ENCODE results near the gene SMIM13.
A peak's percentile ranks its signal among the peaks of the same experiment; 100 is the strongest.

Gene SMIM13

DNA sequence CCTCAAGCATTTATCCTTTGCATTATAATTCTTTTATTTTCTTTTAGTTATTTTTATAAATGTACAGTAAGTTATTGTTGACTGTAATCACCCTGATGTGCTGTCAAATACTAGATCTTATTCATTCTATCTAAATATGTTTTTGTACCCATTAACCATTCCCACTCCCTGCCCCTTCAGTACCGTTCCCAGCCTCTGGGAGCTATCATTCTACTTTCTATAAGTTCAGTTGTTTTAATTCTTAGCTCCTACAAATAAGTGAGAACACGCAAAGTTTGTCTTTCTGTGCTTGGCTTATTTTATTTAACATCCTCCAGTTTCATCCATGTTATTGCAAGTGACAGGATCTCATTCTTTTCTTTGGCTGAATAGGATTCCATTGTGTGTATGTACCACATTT is 30.3 kb downstream of the SMIM13 start:
- no peak for DNase-seq

DNA sequence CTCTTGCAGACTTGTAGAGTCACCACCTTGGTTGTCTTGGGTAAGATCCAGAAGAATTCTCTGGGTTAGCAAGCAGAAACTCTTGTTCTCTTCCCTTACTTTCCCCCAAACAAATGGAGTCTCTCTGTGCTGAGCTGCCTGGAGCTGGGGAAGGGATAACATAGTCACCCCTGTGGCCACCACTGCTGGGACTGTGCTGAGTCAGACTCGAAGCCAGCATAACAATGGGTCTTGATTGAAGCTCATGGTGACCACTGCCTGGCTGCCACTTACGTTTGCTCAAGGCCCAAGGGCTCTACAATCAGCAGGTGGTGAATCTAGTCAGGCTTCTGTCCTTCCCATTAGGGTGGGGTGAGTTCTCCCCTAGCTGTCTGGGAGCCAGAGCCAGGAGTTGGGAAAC is 33.2 kb downstream of the SMIM13 start:
- peak; percentile 30 for DNase-seq

DNA sequence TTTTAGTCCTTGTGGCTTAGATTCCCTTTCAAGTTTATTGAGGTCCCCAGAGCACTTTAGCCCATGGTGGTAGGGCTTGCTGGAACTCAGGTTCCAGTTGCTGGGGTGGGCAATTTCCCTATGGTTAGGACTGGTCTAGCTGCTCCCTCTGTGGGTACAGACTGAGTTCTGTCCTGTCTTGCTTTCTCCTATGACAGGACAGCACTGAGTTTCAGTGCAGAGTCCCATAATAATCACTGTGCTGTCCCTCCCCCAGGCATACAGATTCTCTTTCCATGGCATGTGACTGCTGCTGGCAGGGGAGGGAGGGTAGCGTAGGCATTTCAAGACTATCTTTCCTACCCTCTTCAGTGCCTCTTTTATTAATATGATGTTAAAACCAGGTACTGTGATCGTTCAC is 35.0 kb downstream of the SMIM13 start:
- no peak for DNase-seq

DNA sequence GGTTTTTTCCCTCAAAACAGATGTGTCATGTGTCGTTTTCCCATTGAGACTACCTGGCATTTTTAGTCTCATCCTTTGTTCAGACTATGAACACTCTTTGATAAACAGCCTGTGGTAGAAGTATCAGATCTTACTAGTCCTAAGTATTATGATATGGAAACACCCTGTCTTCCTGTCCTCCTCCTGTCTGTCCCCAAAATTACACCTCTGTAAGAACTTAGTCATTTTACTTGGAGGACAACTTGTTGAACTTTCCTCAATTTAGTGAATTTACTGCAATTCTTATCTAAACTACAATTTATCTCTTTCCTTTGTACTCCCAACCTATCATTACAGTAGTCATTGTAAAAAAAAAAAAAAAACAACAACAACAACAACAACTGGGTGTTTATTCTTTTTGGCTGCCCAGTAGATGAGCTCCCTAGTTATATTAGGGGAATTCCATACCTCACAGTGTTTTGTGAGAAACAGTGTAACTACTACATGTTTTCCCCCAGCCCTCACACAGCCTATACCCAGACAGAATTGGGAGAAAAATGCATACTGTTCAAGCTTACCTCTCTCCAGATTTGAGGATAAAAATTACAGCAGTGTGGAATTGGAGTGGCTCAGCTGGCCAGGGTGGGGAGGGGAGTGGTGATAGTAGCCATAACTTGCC is 36.4 kb downstream of the SMIM13 start:
- no peak for DNase-seq

DNA sequence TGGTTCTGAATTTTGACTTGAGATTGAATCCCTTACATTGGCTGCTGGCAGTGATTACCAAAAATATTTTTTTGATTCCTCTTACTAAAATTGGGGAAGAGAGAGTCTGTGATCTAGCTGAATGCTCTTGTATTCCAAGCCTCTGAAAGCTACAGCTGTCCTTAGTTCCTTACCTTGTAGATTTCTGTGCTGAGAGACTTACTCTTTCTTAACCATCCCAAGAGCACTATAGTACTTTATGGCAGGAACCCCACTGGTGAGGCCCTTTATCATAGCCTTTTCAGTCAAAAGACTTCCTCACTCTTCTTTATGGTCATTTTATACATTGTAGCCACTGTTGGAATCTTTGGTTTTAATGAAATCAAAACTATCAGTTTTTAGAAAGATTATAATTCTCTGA is 37.0 kb downstream of the SMIM13 start:
- no peak for DNase-seq

DNA sequence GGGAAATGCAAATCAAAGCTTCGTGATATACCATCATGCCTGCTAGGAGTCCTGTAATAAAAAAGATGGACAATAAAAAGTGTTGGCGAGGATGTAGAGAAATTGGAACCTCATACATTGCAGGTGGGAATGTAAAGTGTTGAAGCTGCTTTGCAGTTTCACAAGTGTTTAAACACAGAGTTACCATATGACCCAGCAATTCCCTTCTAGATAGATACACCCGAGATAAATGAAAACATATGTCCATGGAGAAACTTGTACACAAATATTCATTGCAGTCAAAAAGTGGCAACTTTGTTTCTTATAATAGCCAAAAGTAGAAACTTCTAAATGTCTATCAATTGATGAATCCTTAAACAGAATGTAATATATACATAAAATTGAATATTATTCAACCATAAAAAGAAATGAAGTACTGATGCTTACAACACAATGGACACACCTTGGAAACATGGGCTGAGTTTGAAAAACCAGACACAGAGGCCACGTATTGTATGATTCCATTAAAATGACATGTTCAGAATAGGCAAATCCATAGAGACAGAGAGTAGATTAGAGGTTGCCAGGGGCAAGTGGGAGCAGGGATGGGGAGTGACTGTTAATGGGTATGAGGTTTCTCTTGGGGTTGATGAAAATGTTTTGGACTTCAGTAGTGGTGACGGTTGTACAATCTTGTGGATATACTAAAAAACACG is 38.7 kb downstream of the SMIM13 start:
- DNase-seq, result no peak

DNA sequence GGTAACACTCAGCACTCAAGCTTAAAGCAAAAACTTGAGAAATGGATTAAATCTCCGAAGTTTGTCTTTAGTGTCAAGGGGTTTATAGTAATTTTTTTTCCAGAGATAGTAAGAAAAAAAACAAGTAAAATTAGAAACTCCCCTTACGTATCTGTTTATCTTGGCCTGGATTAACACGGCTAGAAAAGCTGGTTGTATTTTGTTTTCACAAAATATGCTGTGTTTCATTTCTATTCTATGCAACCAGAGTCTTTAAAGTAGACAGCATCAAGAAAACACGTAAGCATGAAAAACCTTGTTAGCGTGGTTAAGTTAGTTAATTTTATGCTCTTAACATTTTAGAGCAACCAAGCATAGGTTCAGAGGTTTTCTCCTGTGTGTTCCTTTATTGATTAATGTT is 39.6 kb downstream of the SMIM13 start:
- DNase-seq, result no peak

DNA sequence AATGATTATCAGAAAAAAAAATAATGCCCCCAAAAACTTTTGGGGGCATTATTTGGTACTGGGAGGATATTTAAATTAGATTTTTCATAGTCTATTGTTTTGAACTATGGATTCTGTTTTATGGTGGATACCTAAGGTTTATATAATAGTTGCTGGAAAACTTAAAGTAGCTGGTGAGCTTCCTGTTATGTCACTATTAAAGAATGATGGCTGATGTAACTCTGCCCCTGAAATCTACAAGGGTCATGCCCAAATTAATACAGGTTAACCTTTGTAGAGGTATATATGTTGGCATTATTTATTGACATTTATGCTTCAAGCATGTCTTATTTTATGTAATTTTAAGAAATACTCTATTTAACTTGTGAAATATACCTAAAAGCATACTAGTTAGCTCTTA is 43.2 kb downstream of the SMIM13 start:
- no peak for DNase-seq

DNA sequence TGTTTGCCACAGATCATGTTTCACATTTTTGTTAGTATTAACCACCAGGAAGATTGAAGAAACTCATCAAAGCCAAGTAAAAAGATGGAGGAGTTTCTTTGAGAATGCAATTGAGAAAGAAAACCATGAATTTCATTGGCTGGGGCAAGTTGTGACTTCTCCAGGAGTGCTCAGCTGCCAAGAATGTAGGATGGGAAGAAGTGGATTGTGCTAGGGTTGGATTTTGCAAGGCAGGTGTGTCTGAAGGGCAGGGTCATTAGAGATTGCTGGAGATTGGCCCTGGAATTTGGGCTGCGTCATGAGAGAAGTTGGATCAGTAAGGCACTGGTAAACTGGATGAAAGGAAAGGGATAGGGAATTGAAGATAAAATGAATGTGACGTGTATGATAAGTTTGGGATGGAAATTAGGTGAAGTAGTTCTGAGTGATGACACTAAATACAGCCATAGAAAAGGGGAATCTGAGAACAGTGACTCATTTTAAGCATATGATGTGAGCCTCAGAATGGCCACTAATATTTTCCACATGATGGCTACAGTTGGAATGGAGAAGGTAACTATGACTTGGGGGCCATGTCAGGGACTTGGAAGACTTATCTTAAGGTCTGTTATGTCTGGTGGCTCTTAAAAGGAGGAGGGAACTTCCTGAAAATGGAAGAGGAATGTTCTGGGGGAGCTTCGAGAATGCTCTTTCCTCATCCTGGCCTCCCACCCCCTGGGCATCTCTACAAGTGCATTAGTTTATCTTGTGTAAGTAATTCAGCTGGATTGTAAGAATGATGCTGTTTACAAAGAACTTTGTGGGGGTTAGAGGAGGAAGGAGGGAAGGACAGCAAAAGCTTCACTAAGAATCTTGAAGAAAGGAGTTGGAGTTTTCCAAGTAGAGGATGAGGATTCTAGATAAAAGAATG is 45.7 kb downstream of the SMIM13 start:
- DNase-seq, result peak; percentile 56

DNA sequence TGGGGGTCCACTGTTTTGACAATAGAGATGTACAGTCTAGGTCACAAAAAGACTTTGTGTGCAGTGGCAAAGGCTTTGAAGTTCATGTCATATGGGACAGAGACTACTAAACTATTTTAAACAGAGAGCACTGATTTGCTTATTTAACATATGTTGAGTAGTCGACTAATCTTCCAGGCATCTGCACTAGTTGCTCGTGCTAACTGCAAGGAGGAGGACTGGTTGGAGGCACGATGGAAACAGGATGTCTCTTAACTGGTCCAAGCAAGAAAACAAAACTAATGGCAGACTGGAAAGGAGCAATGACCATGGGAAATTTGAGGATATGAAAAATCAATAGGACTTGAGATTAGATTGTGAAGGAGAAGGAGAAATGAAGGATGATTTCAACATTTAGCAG is 46.4 kb downstream of the SMIM13 start:
- peak; percentile 75 for DNase-seq

DNA sequence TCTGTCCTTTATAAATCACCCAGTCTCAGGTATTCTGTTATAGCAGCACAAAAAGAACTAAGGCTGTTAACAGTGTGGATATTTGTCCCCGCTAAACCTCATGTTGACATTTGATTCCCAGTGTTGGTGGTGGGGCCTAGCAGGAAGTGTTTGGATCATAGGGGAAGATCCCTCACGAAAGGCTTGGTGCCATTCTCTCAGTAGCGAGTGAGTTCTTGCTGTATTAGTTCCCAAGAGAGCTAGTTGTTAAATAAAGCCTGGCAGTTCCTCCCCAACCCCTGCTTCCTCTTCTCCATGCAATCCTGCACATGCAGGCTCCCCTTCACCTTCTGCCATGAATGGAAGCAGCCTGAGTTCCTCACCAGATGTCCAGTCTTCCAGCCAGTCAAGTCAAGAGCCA is 47.7 kb downstream of the SMIM13 start:
- no peak for DNase-seq

DNA sequence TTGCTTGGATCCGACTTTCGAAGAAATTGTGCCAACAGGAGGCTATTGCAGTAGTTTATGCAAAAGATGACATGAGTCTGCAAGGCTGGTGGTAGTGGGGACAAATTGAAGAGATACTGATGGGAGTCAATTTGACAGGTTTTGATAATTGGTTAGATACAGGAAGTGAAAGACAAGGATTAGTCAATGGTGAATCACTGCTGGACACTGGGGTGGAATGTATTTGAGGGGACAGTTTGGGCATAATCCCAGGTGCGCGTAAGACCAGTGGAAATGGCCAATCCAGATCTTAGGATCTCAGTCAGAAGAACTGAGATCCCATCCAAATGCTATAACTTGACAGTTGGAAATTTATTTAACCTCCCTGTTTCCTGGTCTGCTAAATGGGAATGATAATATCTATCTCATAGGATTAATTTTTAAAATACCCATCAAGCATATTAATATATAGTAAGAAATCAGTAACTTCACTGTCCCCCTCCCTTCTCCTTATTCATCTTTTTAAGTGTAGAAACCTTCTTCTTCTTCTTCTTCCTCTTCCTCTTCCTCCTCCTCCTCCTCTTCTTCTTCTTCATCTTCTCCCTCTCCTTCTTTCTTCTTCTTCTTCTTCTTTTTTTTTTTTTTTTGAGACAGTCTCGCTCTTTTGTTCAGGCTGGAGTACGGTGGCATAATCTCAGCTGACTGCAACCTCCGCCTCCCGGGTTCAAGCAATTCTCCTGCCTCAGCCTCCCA is 48.8 kb downstream of the SMIM13 start:
- no peak for DNase-seq

DNA sequence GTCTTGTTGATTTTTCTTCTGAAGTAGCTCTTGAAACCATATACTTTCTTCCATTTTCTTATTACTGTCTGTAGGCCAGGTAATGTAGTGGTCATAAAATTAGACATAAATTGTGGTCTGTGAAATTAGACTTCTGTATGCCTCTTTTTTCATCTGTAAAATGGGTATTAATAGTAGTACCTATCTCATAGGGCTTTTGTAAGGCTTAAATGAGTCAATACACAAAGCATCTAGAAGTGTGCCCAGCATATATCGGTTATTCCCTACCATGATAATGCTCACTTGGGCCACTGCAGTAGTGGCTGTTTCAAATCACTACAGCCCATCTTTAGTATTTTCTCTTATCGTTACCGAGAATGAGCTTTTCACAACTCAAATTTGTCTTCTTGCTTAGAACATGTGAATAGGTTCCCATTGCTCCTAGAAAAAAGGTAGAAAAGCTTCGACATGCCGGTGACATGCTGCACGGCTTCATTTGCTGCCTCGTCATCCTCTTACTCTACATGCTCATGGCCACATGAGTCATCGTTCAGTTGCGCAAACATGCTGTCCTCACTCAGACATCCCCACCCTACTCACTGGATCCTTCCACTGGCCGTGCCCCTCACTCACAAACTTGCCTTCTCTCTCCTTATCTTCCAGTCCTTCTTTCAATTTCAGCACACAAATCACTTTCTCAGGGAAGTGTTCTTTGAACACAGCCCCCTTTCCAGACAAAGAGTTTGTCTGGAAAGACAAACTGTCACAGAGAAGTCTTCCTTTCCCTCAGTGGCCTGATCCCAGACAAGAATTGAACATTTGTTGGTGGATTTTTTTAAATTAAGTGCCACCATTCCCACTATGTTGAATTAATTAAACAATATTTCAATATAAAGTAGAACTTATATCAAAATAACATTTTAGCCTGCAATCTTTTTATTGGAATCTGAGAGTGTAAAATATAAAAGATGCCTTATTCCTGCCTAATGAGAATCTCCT is 50.0 kb downstream of the SMIM13 start:
- DNase-seq, result peak; percentile 77

DNA sequence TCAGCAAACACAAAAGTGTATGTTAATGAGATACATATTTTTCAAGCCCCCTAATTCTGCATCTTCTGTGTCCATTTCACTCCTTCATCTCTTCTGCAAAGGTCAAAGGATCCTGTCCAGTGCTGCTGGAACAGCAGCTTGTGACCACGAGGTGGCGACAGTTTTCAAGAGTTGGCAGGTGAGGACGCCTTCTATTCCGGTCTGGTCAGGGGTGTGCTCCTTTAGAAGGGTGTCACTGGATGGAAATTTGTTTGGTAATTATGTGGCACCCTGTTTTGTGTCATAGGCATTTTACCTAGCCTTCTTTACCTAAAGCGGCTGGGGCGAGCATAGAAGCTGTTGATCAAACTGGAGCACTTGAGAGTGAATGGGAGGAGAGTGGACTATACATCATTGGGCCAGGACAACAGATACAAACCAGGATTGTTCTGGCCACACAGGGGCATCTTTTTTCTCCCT is 50.8 kb downstream of the SMIM13 start:
- peak; percentile 72 for DNase-seq

DNA sequence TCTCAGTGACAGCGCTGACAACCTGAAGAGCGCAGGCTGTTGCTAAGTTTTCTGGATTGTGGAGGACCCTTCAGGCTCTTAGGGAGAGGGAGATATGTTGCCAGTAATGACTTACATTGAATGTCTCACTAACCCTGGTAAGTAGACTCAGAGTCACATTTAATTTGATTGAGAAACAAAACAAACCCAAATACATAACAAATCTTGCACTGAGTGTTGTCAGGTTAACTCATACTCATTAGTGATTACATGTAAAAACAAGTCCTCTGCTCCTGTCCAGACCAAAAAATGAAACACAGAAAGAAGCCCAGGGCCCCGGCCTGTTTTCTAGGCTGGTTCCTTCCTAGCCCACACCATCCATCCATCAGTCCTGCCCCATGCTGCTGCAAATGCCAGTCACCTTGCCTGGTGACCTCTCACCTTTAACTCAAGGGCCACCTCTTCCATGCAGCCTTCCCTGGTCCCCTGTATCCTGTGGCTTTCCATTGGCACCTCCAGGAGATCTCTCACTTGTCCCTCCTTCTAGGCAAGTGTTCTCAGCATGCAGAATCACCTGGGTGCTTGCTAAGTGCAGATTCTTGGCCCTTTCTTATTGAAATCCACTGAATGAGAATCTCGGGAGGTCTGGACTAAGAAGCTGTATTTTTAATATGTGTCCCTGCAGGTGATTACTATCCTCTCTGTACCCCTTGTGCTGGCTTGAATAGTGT is 52.6 kb downstream of the SMIM13 start:
- DNase-seq, result no peak

DNA sequence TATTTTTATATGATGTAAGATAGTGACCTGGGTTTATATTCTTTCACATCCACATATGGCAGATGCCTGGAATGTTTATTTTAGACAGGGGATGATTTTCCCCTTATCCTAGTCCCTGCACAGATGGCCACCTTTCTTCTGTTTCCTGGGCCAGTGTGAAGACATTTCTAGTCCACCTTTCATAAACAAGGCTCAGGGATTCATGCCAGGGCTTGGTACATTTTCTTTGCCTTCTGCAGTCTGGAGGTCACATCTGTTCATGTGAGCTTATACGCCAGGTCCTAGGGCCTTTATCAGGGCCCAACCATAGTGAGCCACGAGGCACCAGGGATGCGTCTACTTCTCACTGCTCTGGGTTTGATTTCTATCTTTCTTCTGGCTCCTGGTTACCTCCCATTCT is 55.9 kb downstream of the SMIM13 start:
- DNase-seq, result no peak

DNA sequence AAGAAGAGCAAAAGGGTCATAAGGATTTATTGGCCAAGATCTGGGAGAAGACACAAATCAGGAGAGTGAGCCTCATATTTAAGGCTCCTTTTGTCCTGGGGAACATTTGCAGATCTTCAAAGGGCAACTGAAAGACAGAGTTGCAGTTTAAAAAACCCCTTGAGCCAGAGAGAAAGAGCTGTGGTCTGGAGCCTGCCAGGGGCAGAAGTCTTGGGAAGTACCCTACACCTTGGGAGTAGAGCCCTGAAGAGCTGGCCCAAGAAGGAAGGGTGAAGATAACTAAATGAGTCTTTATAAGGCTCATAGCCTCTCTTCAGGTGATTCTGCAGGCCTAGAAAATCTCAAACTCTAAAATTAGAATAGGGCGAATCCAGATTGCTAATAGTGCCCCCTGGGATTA is 57.9 kb downstream of the SMIM13 start:
- DNase-seq, result no peak

DNA sequence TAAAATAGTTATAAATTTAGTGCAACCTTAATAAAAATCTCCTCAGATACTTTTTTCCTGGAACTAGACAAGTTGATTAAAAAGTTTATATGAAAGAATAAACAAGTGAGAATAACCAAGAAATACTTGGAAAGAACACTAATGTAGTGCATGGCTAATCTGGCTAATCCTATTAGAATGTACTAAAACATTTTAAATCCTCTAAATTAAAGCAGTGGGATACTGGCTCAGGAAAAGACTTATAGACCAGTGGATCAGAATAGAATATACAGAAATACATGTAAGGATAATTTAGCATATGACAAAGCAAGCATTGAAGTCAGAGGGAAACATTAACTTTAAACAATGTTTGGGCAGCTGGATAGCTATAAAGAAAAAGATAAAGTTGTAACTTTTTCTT is 58.9 kb downstream of the SMIM13 start:
- no peak for DNase-seq

DNA sequence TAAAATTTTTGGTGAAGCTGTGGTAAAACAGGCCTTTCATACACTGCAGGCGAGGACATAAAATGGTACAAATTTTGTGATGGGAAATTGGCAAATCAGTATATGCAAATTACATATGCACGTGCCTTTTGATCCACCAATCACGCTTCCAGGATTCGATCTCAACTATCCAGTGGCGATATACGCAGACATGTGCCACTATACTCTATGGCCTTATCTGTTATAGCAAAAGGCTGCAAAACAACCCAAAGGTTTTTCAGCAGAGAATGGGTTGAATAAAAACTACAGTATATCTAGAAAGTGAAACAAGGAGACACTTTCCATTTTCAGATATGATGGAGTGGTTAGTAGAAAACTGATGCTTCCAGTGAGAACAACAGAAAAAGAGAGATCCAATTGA is 59.8 kb downstream of the SMIM13 start:
- DNase-seq, result no peak

DNA sequence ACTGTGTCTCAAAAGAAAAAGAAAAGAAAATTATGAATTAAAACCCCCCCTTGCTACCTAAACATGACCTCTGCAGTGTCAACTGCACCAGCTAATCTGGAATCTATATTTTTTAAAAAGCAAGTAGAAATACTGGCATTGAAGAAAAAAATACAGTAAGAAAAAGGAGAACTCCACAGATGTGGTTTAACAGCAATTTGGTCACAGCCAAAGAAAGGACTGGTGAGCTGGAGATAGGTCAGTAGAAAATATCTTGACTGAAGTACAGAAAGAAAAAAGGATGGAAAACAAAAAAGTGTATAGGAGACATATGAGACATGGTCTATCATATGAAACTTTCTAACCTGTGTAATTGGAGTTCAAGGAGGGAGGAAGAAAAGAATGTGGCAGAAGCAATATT is 62.0 kb downstream of the SMIM13 start:
- no peak for DNase-seq

DNA sequence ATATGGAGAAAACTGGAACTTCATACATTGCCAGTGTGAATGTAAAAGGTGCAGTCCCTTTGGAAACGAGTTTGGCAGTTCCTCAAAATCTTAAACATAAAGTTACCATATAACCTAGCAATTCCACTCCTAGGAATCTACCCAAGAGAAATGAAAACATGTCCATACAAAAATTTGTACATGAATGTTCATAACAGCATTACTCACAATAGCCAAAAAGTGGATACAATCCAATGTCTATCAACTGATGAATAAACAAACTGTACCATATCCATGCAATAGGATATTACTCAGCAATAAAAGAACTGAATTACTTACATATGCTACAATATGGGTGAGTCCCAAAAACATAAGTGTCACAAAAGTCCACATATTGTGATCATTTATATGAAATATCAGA is 66.6 kb downstream of the SMIM13 start:
- peak; percentile 44 for DNase-seq

Measured in fibroblast of skin of scalp (primary cell).